Left renal cortex interstitium (tissue), 4 donors: ENCODE data around the gene ZNF649. TPM values are rescaled to one million over a fixed set of nuclear protein-coding genes. Genes with fewer than 3 reads are reported as not detected.

ENCODE experiments used
- DNase-seq, 4 donors: peaks; one replicate each; pipeline ENCODE4 v3.0.0-alpha.2; 2013; ENCODE audit warnings: low read depth in 4 of 4, low spot score in 2 of 4, missing footprints in 1 of 4
- polyA plus RNA-seq, 4 donors: library from polyadenylated mRNA; unstranded; fragments of 120-200 nt; gene quantifications; one replicate each; pipeline ENCODE4 v1.2.1, GENCODE V29; 2013; ENCODE audit not compliant: insufficient read length in 4 of 4

The ZNF649 gene
- polyA plus RNA-seq, 4 donors = 25.1 to 29.2 (median 27.9) TPM

DNA sequence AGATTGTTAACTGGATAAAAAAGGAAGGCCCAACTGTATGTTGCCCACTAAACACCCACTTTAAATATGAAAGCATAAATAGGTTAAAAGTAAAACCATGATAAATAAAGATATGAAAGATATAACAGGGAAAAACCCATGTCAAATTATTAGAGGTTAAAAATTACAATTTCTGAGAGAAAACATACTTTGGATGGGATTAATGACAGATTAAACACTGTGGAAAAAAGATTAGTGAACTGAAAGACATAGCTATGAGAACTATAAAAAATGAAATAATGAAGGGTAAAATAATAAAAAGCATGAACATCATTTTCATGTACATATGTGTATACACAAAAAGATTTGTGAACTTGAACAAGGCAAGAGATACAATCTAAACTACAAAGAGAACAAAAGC, 14.9 kb downstream of the ZNF649 start:
- DNase-seq = no peak

DNA sequence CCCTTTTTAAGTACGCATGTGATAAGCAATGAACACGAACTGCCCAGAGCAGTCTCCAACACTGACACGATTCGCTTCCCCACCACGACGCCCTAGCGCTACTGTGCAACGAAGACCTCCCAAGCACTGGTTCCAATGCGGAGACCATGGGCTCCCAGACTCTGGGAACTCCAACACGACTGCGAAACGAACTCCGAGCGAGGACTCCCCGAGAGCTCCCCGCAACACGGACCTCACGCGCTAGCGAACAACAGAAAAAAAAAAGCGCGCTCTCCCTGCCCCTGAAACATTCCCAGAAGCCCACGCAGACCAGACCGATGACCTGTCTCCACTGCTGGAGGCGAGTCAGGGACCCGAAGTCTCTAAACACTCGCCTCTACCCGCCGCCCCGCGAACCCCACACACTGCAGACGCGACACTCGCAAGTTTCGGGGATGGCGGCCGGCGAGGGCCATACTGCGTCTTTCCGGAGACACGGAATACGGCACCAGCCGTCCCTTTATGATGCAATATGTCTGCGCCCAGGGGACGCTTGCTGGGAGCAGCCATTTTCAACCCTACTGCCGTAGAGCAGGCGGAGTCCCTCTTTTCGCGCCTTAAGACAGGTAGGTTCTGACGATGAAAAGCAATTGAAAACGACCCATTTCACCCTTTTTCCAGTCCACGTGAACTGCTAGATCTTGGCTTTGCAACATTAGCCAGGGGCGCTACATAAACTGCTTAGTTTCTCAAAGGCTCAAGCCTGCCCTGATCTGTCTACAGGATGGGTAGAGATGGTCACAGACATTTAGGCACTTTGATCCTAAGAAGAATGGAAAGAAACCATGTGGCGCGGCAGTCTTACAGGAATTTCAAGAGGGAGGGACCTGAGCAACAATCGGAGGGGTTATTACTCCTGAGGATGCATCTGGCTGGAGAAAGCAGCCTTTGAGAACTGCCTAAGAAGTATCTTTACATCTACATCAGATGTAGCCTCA, 17.0 kb downstream of the ZNF649 start, which contains the start of gene ZNF577:
Gene ZNF577, minus strand, starts transcription at position 430 of the 977 bp plus-strand sequence. CDS start 7,569 bp downstream, outside the sequence.
- DNase-seq = peak; percentile 83 to 96 (median 92)

DNA sequence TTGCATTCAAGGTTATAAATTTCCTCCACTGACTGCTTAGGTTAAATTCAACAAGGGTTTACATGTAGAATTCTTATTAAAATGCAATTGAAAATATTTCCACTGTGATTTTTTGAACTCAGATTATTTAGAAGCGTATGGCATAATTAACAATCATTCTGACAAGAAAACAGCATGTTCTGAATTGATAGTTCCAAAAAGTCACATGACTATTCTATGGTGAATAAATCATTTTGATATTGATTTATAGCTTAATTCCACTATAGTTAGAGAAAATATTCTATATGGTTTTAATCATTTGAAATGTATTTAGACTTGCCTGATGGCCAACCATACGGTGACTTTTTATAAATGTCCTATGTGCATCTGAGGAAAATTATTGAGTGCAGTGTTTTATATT, 20.1 kb downstream of the ZNF649 start:
- no peak for DNase-seq

DNA sequence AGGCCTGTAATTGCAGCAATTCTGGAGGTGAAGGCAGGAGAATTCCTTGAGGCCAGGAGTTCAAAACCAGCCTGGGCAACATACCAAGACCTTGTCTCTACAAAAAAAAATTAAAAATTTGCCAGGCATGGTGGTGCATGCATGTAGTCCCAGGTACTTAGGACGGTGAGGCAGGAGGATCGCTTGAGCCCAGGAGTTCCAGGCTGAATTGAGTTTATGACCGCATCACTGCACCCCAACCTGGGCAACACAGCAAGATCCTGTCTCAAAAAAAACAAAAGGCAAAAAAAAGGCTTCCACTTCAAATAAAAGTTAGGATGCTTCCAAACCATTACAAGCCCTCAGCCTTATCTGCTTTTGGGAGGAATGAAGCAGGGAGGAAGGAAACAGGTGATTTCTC, 22.3 kb downstream of the ZNF649 start:
- DNase-seq = no peak

DNA sequence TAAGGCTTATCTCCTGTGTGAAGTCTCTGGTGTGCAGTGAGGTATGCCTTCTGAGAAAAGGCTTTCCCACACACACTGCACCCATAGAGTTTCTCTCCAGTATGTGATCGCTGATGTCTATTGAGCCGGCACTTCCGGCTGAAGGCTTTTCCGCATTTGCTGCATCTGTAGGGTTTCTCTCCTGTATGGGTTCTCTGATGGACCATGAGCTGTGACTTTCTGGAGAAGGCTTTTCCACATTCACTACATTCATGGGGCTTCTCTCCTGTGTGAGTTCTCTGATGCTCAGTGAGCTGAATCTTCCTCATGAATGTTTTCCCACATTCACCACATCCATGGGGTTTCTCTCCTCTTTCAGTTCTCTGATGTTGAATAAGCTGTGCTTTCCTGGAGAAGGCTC, 31.7 kb downstream of the ZNF649 start:
- no peak for DNase-seq

DNA sequence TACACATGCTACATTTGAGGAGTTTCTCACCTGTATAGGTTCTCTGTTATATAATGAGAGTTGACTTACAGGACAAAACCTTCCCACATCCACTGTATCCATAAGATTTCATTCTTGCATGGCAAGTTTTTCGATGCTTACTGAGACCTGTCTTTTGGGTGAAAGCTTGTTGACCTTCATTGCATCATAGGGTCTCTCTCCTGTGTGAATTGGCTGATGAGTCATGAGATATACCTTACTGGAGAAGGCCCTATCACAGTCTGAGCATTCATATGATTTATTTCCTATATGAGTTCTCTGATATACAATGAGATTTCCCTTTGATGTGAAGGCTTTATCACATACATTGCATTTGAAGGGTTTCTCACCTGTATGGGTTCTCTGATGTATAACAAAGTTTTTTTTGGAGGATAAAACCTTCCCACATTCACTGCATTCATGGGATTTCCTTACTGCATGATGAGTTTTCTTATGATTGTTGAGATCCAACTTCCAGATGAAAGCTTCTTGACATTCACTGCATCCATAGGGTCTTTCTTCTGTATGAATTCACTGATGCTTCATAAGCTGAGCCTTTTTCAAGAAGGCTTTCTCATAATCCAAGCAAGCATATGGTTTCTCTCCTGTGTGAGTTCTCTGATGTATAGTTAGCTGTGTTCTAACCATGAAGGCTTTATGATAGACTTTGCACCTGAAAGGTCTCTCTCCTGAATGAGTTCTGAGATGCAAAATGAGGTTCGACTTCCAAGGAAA, 42.8 kb downstream of the ZNF649 start:
- no peak for DNase-seq

Other genes with a start within 250 kb of the ZNF649 start
- 10 to 100 TPM; 12.2 to 31.1 (median 21.8) TPM for gene SPACA6, start 211.7 kb downstream of the ZNF649 start, polyA plus RNA-seq
- gene HAS1, start 181.0 kb downstream of the ZNF649 start, polyA plus RNA-seq = under 1 TPM in 2 of 4 donors, not detected in 2; 0.07 TPM
- 1 to 10 TPM in 2 of 4 donors, under 1 TPM in 2; 0.70 to 3.0 (median 1.2) TPM for gene FPR1, start 153.1 kb downstream of the ZNF649 start, polyA plus RNA-seq
- under 1 TPM in 3 of 4 donors, not detected in 1; 0.17 to 0.26 (median 0.24) TPM for gene FPR2, start 143.8 kb downstream of the ZNF649 start, polyA plus RNA-seq
- gene FPR3, start 109.9 kb downstream of the ZNF649 start, polyA plus RNA-seq = under 1 TPM; 0.18 to 0.51 (median 0.25) TPM
- 10 to 100 TPM; 29.2 to 55.8 (median 50.7) TPM for gene ZNF577, start 17.1 kb downstream of the ZNF649 start, polyA plus RNA-seq
- 10 to 100 TPM; 13.4 to 16.0 (median 14.4) TPM for gene ZNF613, start 22.5 kb upstream of the ZNF649 start, polyA plus RNA-seq
- gene ZNF350, start 81.8 kb upstream of the ZNF649 start, polyA plus RNA-seq = 10 to 100 TPM; 15.2 to 22.5 (median 19.9) TPM
- gene ZNF615, start 103.2 kb upstream of the ZNF649 start, polyA plus RNA-seq = 10 to 100 TPM; 14.6 to 20.1 (median 19.1) TPM
- gene ZNF614, start 123.4 kb upstream of the ZNF649 start, polyA plus RNA-seq = 10 to 100 TPM; 15.4 to 19.1 (median 17.4) TPM
- 10 to 100 TPM; 20.4 to 27.6 (median 24.0) TPM for gene ZNF432, start 143.8 kb upstream of the ZNF649 start, polyA plus RNA-seq
- 10 to 100 TPM; 11.2 to 30.4 (median 18.3) TPM for gene ZNF841, start 190.7 kb upstream of the ZNF649 start, polyA plus RNA-seq
- gene ZNF616, start 234.9 kb upstream of the ZNF649 start, polyA plus RNA-seq = 10 to 100 TPM; 16.6 to 19.4 (median 18.7) TPM